Fibroblast of the aortic adventitia (primary cell): ENCODE results near the gene ACTL8. TPM values are rescaled to one million over a fixed set of nuclear protein-coding genes. Genes with fewer than 3 reads are reported as not detected.

ENCODE experiments used
- DNase-seq: peaks from one replicate; pipeline ENCODE4 v3.0.0-alpha.2; 2010; ENCODE audit warnings: low read depth
- H3K4me3 ChIP-seq: 2 replicates; pipeline ENCODE4 v1.5.1; 2011; ENCODE audit warnings: low read depth, mild to moderate bottlenecking, control low read depth, low read length, moderate library complexity
- total RNA-seq: library from RNA; depleted of rRNA; stranded (reverse); fragments of >200 nt; gene quantifications from 2 replicates; pipeline ENCODE4 v1.2.3, GENCODE V29; 2012; ENCODE audit warnings: low replicate concordance
- TF ChIP-seq, protein P1 (sequence below): IDR thresholded peaks from 2 replicates; pipeline ENCODE4 v1.5.1; 2011; ENCODE audit warnings: mild to moderate bottlenecking, low read length, control low read depth, inconsistent platforms; ENCODE audit not compliant: insufficient read depth

ACTL8 gene
- total RNA-seq, 1 donor, result not detected

DNA sequence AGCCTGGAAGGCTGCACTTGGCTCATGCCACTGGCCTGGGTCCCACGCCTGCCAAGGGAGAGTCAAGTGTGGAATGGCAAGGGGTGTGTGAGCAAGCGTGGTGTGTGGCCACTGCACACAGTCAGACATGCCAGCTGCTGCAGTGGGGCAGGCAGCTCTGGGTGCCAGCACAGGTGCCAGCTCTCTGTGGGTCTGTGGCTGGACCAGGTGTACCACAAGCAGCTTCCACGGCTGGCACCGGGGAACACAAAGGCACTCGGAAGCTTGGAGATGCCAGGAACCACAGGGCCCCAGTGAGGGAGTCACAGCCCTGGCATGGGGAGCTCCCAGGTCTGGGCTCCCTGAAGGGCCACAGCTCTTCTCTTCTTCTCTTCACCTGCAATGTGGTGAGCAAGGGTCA lies 34.8 kb downstream of the ACTL8 start:
- DNase-seq, result no peak
- TF ChIP-seq, protein P1, sequence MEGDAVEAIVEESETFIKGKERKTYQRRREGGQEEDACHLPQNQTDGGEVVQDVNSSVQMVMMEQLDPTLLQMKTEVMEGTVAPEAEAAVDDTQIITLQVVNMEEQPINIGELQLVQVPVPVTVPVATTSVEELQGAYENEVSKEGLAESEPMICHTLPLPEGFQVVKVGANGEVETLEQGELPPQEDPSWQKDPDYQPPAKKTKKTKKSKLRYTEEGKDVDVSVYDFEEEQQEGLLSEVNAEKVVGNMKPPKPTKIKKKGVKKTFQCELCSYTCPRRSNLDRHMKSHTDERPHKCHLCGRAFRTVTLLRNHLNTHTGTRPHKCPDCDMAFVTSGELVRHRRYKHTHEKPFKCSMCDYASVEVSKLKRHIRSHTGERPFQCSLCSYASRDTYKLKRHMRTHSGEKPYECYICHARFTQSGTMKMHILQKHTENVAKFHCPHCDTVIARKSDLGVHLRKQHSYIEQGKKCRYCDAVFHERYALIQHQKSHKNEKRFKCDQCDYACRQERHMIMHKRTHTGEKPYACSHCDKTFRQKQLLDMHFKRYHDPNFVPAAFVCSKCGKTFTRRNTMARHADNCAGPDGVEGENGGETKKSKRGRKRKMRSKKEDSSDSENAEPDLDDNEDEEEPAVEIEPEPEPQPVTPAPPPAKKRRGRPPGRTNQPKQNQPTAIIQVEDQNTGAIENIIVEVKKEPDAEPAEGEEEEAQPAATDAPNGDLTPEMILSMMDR, result no peak
- H3K4me3 ChIP-seq, result no peak overlapping the region

DNA sequence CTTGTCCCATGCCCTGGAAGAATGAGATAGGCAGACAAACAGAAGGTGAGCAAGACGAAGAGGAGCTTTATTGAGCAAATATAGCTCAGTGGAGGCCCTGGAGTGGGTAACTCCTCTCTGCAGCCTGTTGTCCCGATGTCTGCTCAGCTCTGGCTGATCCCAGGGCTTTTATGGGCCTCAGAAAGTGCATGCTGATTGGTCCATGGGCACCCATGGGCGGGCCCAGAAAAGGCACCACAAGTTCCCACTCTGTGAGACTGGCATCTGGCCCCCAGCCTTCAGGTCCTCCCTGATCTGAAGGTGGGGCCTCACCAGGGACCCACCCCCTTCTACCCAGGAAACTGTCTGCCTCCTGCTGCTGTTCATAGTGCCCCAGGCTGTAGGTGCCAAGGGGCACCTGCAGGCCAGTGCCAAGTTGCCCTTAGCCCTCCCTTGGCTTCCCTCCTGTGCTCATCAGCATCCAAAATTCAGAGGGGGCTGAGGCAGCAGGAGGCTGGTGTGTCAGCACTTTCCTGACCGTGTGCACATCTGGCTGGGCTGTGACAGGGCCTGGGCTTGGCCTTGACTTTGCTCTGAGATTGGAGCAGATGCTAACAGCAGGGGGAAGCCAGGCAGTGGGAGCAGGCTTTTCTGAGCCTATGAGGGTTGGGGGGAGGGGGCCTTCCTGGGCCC lies 35.4 kb downstream of the ACTL8 start:
- no peak for DNase-seq
- TF ChIP-seq, protein P1, result no peak
- H3K4me3 ChIP-seq, result no peak overlapping the region

DNA sequence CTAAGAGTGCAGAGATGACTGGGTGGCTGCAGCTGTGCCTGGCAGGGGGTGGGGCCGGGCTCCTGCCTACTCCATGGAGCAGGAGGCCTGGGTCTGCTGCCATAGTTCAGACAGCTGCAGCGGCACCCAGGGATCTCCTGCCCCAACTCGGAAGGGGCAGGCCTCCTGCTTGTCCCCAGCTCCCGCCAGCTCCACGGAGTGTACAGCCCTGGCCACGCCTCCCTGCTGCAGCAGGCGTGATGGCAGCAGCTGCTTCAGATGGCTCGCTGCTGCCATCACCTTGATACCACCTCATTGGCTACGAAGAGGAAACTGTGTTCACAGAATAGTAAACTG lies 35.9 kb downstream of the ACTL8 start:
- TF ChIP-seq, protein P1, result no peak
- no peak overlapping the region for H3K4me3 ChIP-seq
- DNase-seq, result no peak

DNA sequence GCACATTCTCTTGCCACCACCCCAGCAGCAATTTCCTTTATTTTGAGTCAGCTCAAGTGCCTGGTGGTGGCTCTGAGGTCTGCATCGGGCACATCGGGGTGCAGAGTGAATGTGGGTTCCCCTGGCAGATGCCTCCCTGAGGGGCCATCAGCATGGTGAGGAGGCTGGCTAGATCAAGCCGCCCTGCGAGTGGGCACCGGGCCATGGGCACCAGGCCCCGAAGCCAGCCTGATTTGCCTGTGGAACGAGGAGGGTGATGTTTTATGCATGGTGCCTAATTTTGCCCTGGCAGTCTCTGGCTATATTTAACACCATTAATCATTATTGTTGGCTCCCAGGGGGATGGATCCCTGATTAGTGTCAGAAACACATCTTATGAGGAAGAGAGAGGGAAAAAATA lies 36.3 kb downstream of the ACTL8 start:
- no peak overlapping the region for H3K4me3 ChIP-seq
- TF ChIP-seq, protein P1, result no peak
- DNase-seq, result no peak

DNA sequence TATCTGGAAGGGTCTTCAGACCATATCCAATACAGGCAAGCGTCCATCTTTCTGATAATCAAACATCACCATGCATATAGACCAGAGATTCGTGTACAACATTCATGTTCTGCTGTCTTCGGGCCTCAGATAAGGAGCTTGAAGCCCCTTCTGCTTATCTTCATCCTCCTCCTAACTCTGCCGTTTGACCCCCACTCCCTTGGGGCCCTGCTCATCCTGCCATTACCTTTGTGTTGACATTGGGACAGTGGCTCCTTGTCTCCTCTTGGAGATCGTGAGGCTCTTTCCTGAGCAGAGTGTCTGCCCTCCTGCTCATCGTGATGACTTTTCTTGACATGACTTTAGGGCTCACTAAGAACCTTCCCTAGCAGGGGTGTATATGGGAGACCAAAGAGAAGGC lies 37.3 kb downstream of the ACTL8 start:
- no peak for DNase-seq
- TF ChIP-seq, protein P1, result no peak
- no peak overlapping the region for H3K4me3 ChIP-seq

DNA sequence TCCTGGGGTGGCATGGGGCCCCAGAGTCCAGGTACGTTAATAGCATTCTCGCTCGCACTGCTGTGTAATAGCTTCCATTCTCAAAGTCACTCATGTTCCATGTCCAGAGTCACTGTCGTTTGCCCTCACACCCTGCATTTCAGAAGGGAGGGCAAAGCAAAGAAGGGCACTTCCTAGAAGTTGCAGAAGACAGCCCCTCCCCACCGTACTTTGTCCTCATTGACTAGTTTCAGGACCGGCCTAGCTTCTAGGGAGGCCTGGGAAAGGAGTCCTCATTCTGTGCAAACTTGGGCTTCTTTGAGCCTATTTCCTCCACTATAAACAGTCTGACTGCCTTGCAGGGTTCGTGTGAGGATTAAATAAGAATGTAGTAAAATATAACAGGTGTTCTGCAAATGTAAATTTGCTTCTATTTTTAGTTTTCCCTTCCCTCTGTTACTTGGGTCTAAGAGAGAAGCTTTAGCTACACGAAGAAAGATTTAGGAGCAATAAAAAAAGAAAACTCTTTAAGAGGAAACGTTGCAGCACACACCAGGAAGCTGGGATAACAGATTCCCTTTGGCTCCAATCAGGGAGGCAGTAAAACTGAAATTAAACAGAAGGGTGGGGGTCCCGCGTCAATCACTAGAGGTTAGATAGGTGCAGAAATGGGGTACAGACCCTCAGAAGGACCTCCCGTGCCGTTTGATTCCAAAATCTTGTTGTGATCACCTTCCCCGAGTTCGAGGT lies 40.1 kb downstream of the ACTL8 start:
- TF ChIP-seq, protein P1, result no peak
- H3K4me3 ChIP-seq, result no peak overlapping the region
- DNase-seq, result no peak
